H1 (cell line): Measurements from ENCODE around the gene RTN4RL2. TPM values are rescaled to one million over a fixed set of nuclear protein-coding genes. Genes with fewer than 3 reads are reported as not detected.
A peak's percentile ranks its signal among the peaks of the same experiment; 100 is the strongest.

Source experiments
- ASH2L ChIP-seq: fragments of 200-600, 300-600 bp; sonication (generic); IDR thresholded peaks from one replicate; pipeline ENCODE4 v1.7.1; 2017; ENCODE audit warnings: low read length
- EGR1 ChIP-seq: IDR thresholded peaks from 2 replicates; pipeline ENCODE4 v1.6.1; 2011; ENCODE audit warnings: low read depth, low read length, borderline replicate concordance
- HDAC2 ChIP-seq, 2 experiments: fragments of 300-600 bp in 1 of 2; sonication (generic) in 1 of 2; IDR thresholded peaks; 2 replicates each; pipeline ENCODE4 v1.6.1; 2011 to 2012; ENCODE audit warnings: low read depth in 2 of 2, low read length in 2 of 2, mild to moderate bottlenecking in 2 of 2, moderate library complexity in 2 of 2, borderline replicate concordance in 1 of 2, inconsistent platforms in 1 of 2
- KDM5A ChIP-seq: fragments of 200-600 bp; IDR thresholded peaks from 2 replicates; pipeline ENCODE4 v1.7.1; 2012; ENCODE audit warnings: mild to moderate bottlenecking, low read length, inconsistent platforms, mixed read lengths
- MAX ChIP-seq: IDR thresholded peaks from 2 replicates; pipeline ENCODE4 v1.6.1; 2012; ENCODE audit warnings: inconsistent platforms
- NANOG ChIP-seq: IDR thresholded peaks from 2 replicates; pipeline ENCODE4 v1.6.1; 2011; ENCODE audit warnings: low read length, low read depth, mild to moderate bottlenecking, inconsistent platforms; ENCODE audit not compliant: insufficient read depth, poor library complexity, severe bottlenecking
- POLR2A ChIP-seq, 2 experiments: IDR thresholded peaks; 1 replicate in 1 of 2; 2 replicates in 1 of 2; pipeline ENCODE4 v1.6.1; 2011; ENCODE audit warnings: low read depth in 2 of 2, low read length in 2 of 2, mild to moderate bottlenecking in 2 of 2; ENCODE audit errors: control extremely low read depth in 1 of 2
- RAD21 ChIP-seq, 2 experiments: IDR thresholded peaks in 1 of 2; conservative IDR thresholded peaks in 1 of 2; 2 replicates each; pipeline ENCODE4 v1.6.1; 2011; ENCODE audit warnings: low read depth in 2 of 2, low read length in 2 of 2, improper control_type of control experiment in 1 of 2, inconsistent platforms in 1 of 2, mild to moderate bottlenecking in 1 of 2, moderate library complexity in 1 of 2
- RBBP5 ChIP-seq: IDR thresholded peaks from 2 replicates; pipeline ENCODE4 v1.7.1; 2012; ENCODE audit warnings: low read depth, mild to moderate bottlenecking, inconsistent platforms, low read length, moderate library complexity, borderline replicate concordance
- SIRT6 ChIP-seq: IDR thresholded peaks from one replicate; pipeline ENCODE4 v1.7.1; 2012; ENCODE audit warnings: low read length, inconsistent platforms
- SRF ChIP-seq: IDR thresholded peaks from 2 replicates; pipeline ENCODE4 v1.6.1; 2011; ENCODE audit warnings: mild to moderate bottlenecking, low read depth, low read length, moderate library complexity
- USF2 ChIP-seq: IDR thresholded peaks from 2 replicates; pipeline ENCODE4 v1.6.1; 2011; ENCODE audit warnings: low read length, improper control_type of control experiment
- polyA plus RNA-seq, 7 experiments: library from polyadenylated mRNA; depleted of rRNA in 3 of 7; stranded (reverse) in 5 of 7; unstranded in 2 of 7; fragments of >200 nt in 5 of 7; fragments of 200-250 nt in 2 of 7; gene quantifications; 1 replicate in 5 of 7; 2 replicates in 1 of 7; 4 replicates in 1 of 7; pipeline versions ENCODE4 v1.2.1 to v1.2.3, GENCODE V29; 2011 to 2013; ENCODE audit warnings: missing spikeins in 2 of 7, mixed read lengths in 2 of 7
- total RNA-seq: library from RNA; stranded (reverse); fragmentation: NEBNext Ultra II Directional; extraction: Animal tissue kit (Norgen Biotek cat#: 25700); gene quantifications from 2 replicates; pipeline ENCODE4 v1.2.1, GENCODE V29; 2021

RTN4RL2 gene
- total and polyA plus RNA-seq, 2 of the 8 experiments (the other 6 are each of a cell fraction or from before 2014, with no cell fraction given), result 11.4 to 23.7 TPM

- no peak for TF ChIP-seq MAX
- peak; percentile 20 for TF ChIP-seq NANOG
- peak in 1 of 2 experiments; percentile 60; a peak in 1 of 4 replicates for TF ChIP-seq HDAC2 (IDR thresholded peaks at IDR 0.05; ENCODE audit: borderline replicate concordance in 1 of 2, low read depth in 2 of 2, low read length in 2 of 2)
- TF ChIP-seq RAD21 (IDR thresholded peaks at IDR 0.05 in 1 of 2, conservative IDR thresholded peaks at IDR 0.05 in 1 of 2; ENCODE audit: low read depth in 2 of 2, low read length in 2 of 2), result peak; percentile 61 to 75
- TF ChIP-seq SRF, result peak; percentile 24; the same call in 1 of the 2 replicates
- TF ChIP-seq RBBP5, result no peak
- TF ChIP-seq SIRT6, result no peak
- TF ChIP-seq POLR2A (IDR thresholded peaks at IDR 0.05; ENCODE audit: control extremely low read depth in 1 of 2, low read depth in 2 of 2, low read length in 2 of 2), result no peak
- TF ChIP-seq KDM5A, result no peak
- no peak for TF ChIP-seq ASH2L
- TF ChIP-seq EGR1, result no peak
- no peak for TF ChIP-seq USF2
Observed at GRCh38 chr11:57480409-57481137, 20.2 kb downstream of the RTN4RL2 start (continued).
